ENCODE measurements around the gene HERC3.

GRCh38 chr4:88591787-88592599 lies at the start of gene HERC3:
- TF ChIP-seq POLR2AphosphoS2 (IDR thresholded peaks at IDR 0.05; ENCODE audit: low read depth, low read length) (no peak), PAF1 (CRISPR knock-in tag; IDR thresholded peaks at IDR 0.05) (no peak), REPIN1 (CRISPR knock-in tag; IDR thresholded peaks at IDR 0.05; ENCODE audit: borderline replicate concordance, low read depth) (0 out of 2 replicates have a peak, but pooled peaks have one; percentile 37), PHF20 (CRISPR knock-in tag; IDR thresholded peaks at IDR 0.05) (peak; percentile 53), NFATC3 (CRISPR knock-in tag; IDR thresholded peaks at IDR 0.05) (no peak)
- TF ChIP-seq, protein P1, sequence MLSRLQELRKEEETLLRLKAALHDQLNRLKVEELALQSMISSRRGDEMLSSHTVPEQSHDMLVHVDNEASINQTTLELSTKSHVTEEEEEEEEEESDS (CRISPR knock-in tag; IDR thresholded peaks at IDR 0.05; ENCODE audit: borderline replicate concordance): no peak
